MM.1S (cell line): ENCODE results near the gene SPEF2.

Experiments used
- DNase-seq: peaks from one replicate; pipeline ENCODE4 v3.0.0-alpha.2; 2015
- H2AFZ ChIP-seq: fragments of 300-600 bp; sonication (generic); 2 replicates; pipeline ENCODE4 v1.6.0; 2016; ENCODE audit warnings: antibody characterized with exemption, low read length
- H3F3A ChIP-seq: fragments of 300-600 bp; sonication (generic); 2 replicates; pipeline ENCODE4 v1.6.1; 2016; ENCODE audit warnings: mild to moderate bottlenecking, antibody characterized with exemption, low read length, moderate library complexity, mixed read lengths; ENCODE audit not compliant: insufficient read depth
- H3K27ac ChIP-seq: fragments of 300-600 bp; sonication (generic); 2 replicates; pipeline ENCODE4 v1.5.1; 2016; ENCODE audit warnings: mild to moderate bottlenecking, low read length
- H3K27me3 ChIP-seq: fragments of 300-600 bp; sonication (generic); replicated peaks from 2 replicates; pipeline ENCODE4 v1.6.0; 2016; ENCODE audit warnings: low read length; ENCODE audit not compliant: insufficient read depth
- H3K36me3 ChIP-seq: fragments of 300-600 bp; sonication (generic); replicated peaks from 2 replicates; pipeline ENCODE4 v1.6.1; 2016; ENCODE audit warnings: mild to moderate bottlenecking, low read length, mixed read lengths; ENCODE audit not compliant: insufficient read depth
- H3K4me1 ChIP-seq: fragments of 300-600 bp; sonication (generic); 2 replicates; pipeline ENCODE4 v1.6.1; 2016; ENCODE audit warnings: low read length, mixed read lengths
- H3K4me2 ChIP-seq: fragments of 300-600 bp; sonication (generic); 2 replicates; pipeline ENCODE4 v1.6.0; 2016; ENCODE audit warnings: low read depth, low read length
- H3K4me3 ChIP-seq: fragments of 300-600 bp; sonication (generic); 2 replicates; pipeline ENCODE4 v1.5.1; 2016; ENCODE audit warnings: low read length, mixed read lengths
- H3K79me2 ChIP-seq: fragments of 300-600 bp; sonication (generic); 2 replicates; pipeline ENCODE4 v1.6.1; 2016; ENCODE audit warnings: mixed run types, low read length, mixed read lengths
- H3K9ac ChIP-seq: fragments of 300-600 bp; sonication (generic); 2 replicates; pipeline ENCODE4 v1.6.1; 2016; ENCODE audit warnings: low read length, mixed read lengths
- H3K9me2 ChIP-seq: fragments of 300-600 bp; sonication (generic); replicated peaks from 2 replicates; pipeline ENCODE4 v1.6.1; 2016; ENCODE audit warnings: mild to moderate bottlenecking, low read length, mixed read lengths; ENCODE audit not compliant: insufficient read depth
- H3K9me3 ChIP-seq: fragments of 300-600 bp; sonication (generic); replicated peaks from 2 replicates; pipeline ENCODE4 v1.6.1; 2016; ENCODE audit warnings: mild to moderate bottlenecking, low read length, mixed read lengths; ENCODE audit not compliant: insufficient read depth
- H4K20me1 ChIP-seq: fragments of 300-600 bp; sonication (generic); 2 replicates; pipeline ENCODE4 v1.6.1; 2016; ENCODE audit warnings: mild to moderate bottlenecking, low read length, moderate library complexity, mixed read lengths; ENCODE audit not compliant: insufficient read depth
- CTCF ChIP-seq: fragments of 300-600 bp; sonication (generic); IDR thresholded peaks from 2 replicates; pipeline ENCODE4 v1.5.1; 2016; ENCODE audit warnings: antibody characterized with exemption, low read length, mixed read lengths
- EZH2 ChIP-seq: fragments of 300-600 bp; sonication (generic); optimal IDR thresholded peaks from 2 replicates; pipeline ENCODE3; 2017; ENCODE audit warnings: low read depth, mild to moderate bottlenecking, antibody characterized with exemption, low read length, mixed read lengths
- EZH2phosphoT487 ChIP-seq: fragments of 300-600 bp; sonication (generic); IDR thresholded peaks from 2 replicates; pipeline ENCODE4 v1.6.1; 2018; ENCODE audit warnings: antibody characterized with exemption, low read length

SPEF2 gene

GRCh38 chr5:35778259-35778769 is 160.7 kb downstream of the SPEF2 start:
- TF ChIP-seq EZH2phosphoT487: no peak
- no peak for TF ChIP-seq EZH2
- no peak for TF ChIP-seq CTCF
- H3K4me2 ChIP-seq: no peak overlapping the region
- H3K36me3 ChIP-seq: no peaks in the 10 kb centered on the region
- no peaks in the 10 kb centered on the region for H3K79me2 ChIP-seq
- no peak for DNase-seq
- H3K9me3 ChIP-seq: no peaks in the 10 kb centered on the region
- H3K4me1 ChIP-seq: no peaks in the 10 kb centered on the region
- H4K20me1 ChIP-seq: no peaks in the 10 kb centered on the region
- H3K9ac ChIP-seq: no peak overlapping the region
- H3K27ac ChIP-seq: no peak overlapping the region
- H3F3A ChIP-seq: no peaks in the 10 kb centered on the region
- no peaks in the 10 kb centered on the region for H3K27me3 ChIP-seq
- H3K9me2 ChIP-seq: no peaks in the 10 kb centered on the region
- no peak overlapping the region for H3K4me3 ChIP-seq
- H2AFZ ChIP-seq: no peak overlapping the region

GRCh38 chr5:35780236-35780635 is 162.6 kb downstream of the SPEF2 start:
- TF ChIP-seq CTCF (no peak), EZH2phosphoT487 (no peak), EZH2 (no peak)
- no peaks in the 10 kb centered on the region for H4K20me1 ChIP-seq
- H3K4me1 ChIP-seq: no peaks in the 10 kb centered on the region
- H3K9me3 ChIP-seq: no peaks in the 10 kb centered on the region
- H3K9me2 ChIP-seq: no peaks in the 10 kb centered on the region
- H3F3A ChIP-seq: no peaks in the 10 kb centered on the region
- H3K4me2 ChIP-seq: no peak overlapping the region
- no peak overlapping the region for H2AFZ ChIP-seq
- no peak overlapping the region for H3K4me3 ChIP-seq
- no peak overlapping the region for H3K9ac ChIP-seq
- H3K79me2 ChIP-seq: no peaks in the 10 kb centered on the region
- H3K27me3 ChIP-seq: no peaks in the 10 kb centered on the region
- no peaks in the 10 kb centered on the region for H3K36me3 ChIP-seq
- DNase-seq: no peak
- no peak overlapping the region for H3K27ac ChIP-seq

GRCh38 chr5:35781181-35781790 is 163.6 kb downstream of the SPEF2 start:
- no peaks in the 10 kb centered on the region for H3K27me3 ChIP-seq
- H3K4me2 ChIP-seq: no peak overlapping the region
- H3K9me3 ChIP-seq: no peaks in the 10 kb centered on the region
- H3K9ac ChIP-seq: no peak overlapping the region
- H2AFZ ChIP-seq: no peak overlapping the region
- H3K9me2 ChIP-seq: no peaks in the 10 kb centered on the region
- no peaks in the 10 kb centered on the region for H3F3A ChIP-seq
- H3K27ac ChIP-seq: no peak overlapping the region
- DNase-seq: no peak
- no peaks in the 10 kb centered on the region for H3K36me3 ChIP-seq
- no peaks in the 10 kb centered on the region for H4K20me1 ChIP-seq
- no peaks in the 10 kb centered on the region for H3K79me2 ChIP-seq
- no peak overlapping the region for H3K4me3 ChIP-seq
- no peak for TF ChIP-seq CTCF
- no peak for TF ChIP-seq EZH2
- TF ChIP-seq EZH2phosphoT487: no peak
- no peaks in the 10 kb centered on the region for H3K4me1 ChIP-seq
